Panc1 (cell line): ENCODE results near the gene ASH1L. TPM values are rescaled to one million over a fixed set of nuclear protein-coding genes. Genes with fewer than 3 reads are reported as not detected.
"Not testable (repeated sequence)": the region's sequence is repeated elsewhere in the genome, so short reads cannot be mapped to it uniquely, and the experiment has no call there.

ENCODE experiments used
- ATAC-seq: fragments of 200-7000 bp; cut with Tn5 transposase; 2 replicates; pipeline ENCODE4 v1.9.1; 2020; ENCODE audit warnings: mild to moderate bottlenecking, moderate library complexity
- BruUV-seq: library from RNA; stranded (reverse); fragments of 400-500 nt; replicated peaks from 2 replicates; lab custom pipeline; 2021; lab: Mats Ljungman, UMichigan
- CTCF ChIA-PET: fragments of 300-600 bp; sonication (Branson Sonifier 250); formaldehyde crosslinking; loops from one replicate; lab custom pipeline; 2022; ENCODE audit warnings: antibody characterized with exemption; lab: Charles Lee
- POLR2A ChIA-PET: fragments of 300-600 bp; sonication (Branson Sonifier 250); formaldehyde crosslinking; loops from one replicate; lab custom pipeline; 2022; ENCODE audit warnings: antibody characterized with exemption; lab: Charles Lee
- DNase-seq: peaks from one replicate; pipeline ENCODE4 v3.0.0-alpha.2; 2010; ENCODE audit warnings: low read depth, low spot score
- H3K27ac ChIP-seq: 2 replicates; pipeline ENCODE4 v1.5.1; 2011; ENCODE audit warnings: mild to moderate bottlenecking, low read length, inconsistent platforms
- H3K27me3 ChIP-seq: fragments of 200-500 bp; sonication (Bioruptor generic); 2 replicates; pipeline ENCODE4 v1.6.0; 2014; ENCODE audit warnings: low read length, inconsistent platforms; ENCODE audit not compliant: control insufficient read depth, insufficient read depth
- H3K36me3 ChIP-seq: fragments of 200-500 bp; sonication (Bioruptor generic); 2 replicates; pipeline ENCODE4 v1.5.1; 2014; ENCODE audit warnings: inconsistent platforms, mild to moderate bottlenecking, low read length, moderate library complexity; ENCODE audit not compliant: control insufficient read depth, insufficient read depth
- H3K4me1 ChIP-seq: 2 replicates; pipeline ENCODE4 v1.5.1; 2011; ENCODE audit warnings: inconsistent platforms, mild to moderate bottlenecking, low read length, moderate library complexity; ENCODE audit not compliant: control insufficient read depth, insufficient read depth
- H3K4me3 ChIP-seq, 2 experiments: 2 replicates each; pipeline ENCODE4 v1.5.1; 2011 to 2012; ENCODE audit warnings: low read depth in 2 of 2, low read length in 2 of 2, mild to moderate bottlenecking in 2 of 2, inconsistent platforms in 1 of 2, moderate library complexity in 1 of 2
- H3K9me3 ChIP-seq: fragments of 200-500 bp; sonication (Bioruptor generic); 2 replicates; pipeline ENCODE4 v1.5.1; 2014; ENCODE audit warnings: low read depth, mild to moderate bottlenecking, inconsistent platforms, low read length, moderate library complexity; ENCODE audit not compliant: control insufficient read depth, insufficient read depth
- CTCF ChIP-seq: fragments of 450-650 bp; IDR thresholded peaks from 2 replicates; pipeline ENCODE4 v1.5.1; 2017; ENCODE audit warnings: mild to moderate bottlenecking
- POLR2AphosphoS5 ChIP-seq: IDR thresholded peaks from 2 replicates; pipeline ENCODE4 v1.6.1; 2012; ENCODE audit warnings: mild to moderate bottlenecking, low read depth, low read length, moderate library complexity
- REST ChIP-seq, 2 experiments: IDR thresholded peaks; 2 replicates each; pipeline ENCODE4 v1.6.1; 2011 to 2012; ENCODE audit warnings: low read depth in 2 of 2, control low read depth in 1 of 2, low read length in 1 of 2, mild to moderate bottlenecking in 1 of 2, moderate library complexity in 1 of 2; ENCODE audit not compliant: insufficient read depth in 1 of 2
- SIN3A ChIP-seq: IDR thresholded peaks from 2 replicates; pipeline ENCODE4 v1.6.1; 2012; ENCODE audit warnings: low read depth, mild to moderate bottlenecking, low read length, moderate library complexity, borderline replicate concordance; ENCODE audit not compliant: insufficient read depth
- TCF7L2 ChIP-seq: IDR thresholded peaks from 2 replicates; pipeline ENCODE4 v1.6.1; 2011; ENCODE audit warnings: mild to moderate bottlenecking, low read depth, low read length, inconsistent platforms
- in situ Hi-C: cut with HindIII; loops from 2 replicates; pipeline ENCODE4 v1.10.0; 2016; ENCODE audit warnings: low sequenced_read_pairs, low pct_unique_long_range_greater_than_20kb
- intact Hi-C: fragments of 100-400 bp; cut with micrococcal nuclease; formaldehyde crosslinking; loops from one replicate; pipeline ENCODE4 v1.10.0; 2022; ENCODE audit not compliant: unreplicated experiment
- total RNA-seq: library from RNA; stranded (reverse); gene quantifications from one replicate; pipeline ENCODE4 v1.2.1, GENCODE V29; 2021; ENCODE audit not compliant: unreplicated experiment

The ASH1L gene
- total RNA-seq, 1 experiment from 2014 or later, result 40.9 TPM

GRCh38 chr1:155511385-155511784 is 51.2 kb downstream of the ASH1L start:
- H3K36me3 ChIP-seq, CTCF ChIA-PET, H3K27me3 ChIP-seq, POLR2A ChIA-PET, H3K4me1 ChIP-seq, H3K27ac ChIP-seq, in situ Hi-C loops, H3K4me3 ChIP-seq, ATAC-seq, DNase-seq, H3K9me3 ChIP-seq, BruUV-seq, intact Hi-C loops: not testable (repeated sequence)

GRCh38 chr1:155509064-155509463 is 53.5 kb downstream of the ASH1L start:
- H3K4me3 ChIP-seq, result no peak overlapping the region
- POLR2A ChIA-PET, result interaction anchor here (0.6 kb wide), 1 partner anchor 11 kb away, joined by 15 read pairs; no protein-coding TSS in a partner anchor
- in situ Hi-C loops, result no loop called here
- DNase-seq (no peak), ATAC-seq (no peak)
- H3K27me3 ChIP-seq, result no peaks in the 10 kb centered on the region
- no peaks in the 10 kb centered on the region for H3K9me3 ChIP-seq
- CTCF ChIA-PET, result no interaction called here
- intact Hi-C loops, result no loop called here
- no peaks in the 10 kb centered on the region for H3K36me3 ChIP-seq
- 0 out of 2 replicates have a peak, but pooled peaks cover 3% of the 10 kb centered on the region for H3K4me1 ChIP-seq
- H3K27ac ChIP-seq, result no peak overlapping the region
- BruUV-seq, result no TSS peak
- TF ChIP-seq REST (IDR thresholded peaks at IDR 0.05; ENCODE audit: insufficient read depth in 1 of 2, low read depth in 2 of 2, low read length in 1 of 2) (no peak), POLR2AphosphoS5 (no peak), TCF7L2 (no peak), SIN3A (no peak)

GRCh38 chr1:155507945-155508344 is 54.7 kb downstream of the ASH1L start:
- intact Hi-C loops, result no loop called here
- no TSS peak for BruUV-seq
- H3K4me3 ChIP-seq, result no peak overlapping the region
- H3K9me3 ChIP-seq, result no peaks in the 10 kb centered on the region
- POLR2A ChIA-PET, result no interaction called here
- no peak overlapping the region for H3K27ac ChIP-seq
- ATAC-seq, result no peak
- H3K27me3 ChIP-seq, result no peaks in the 10 kb centered on the region
- CTCF ChIA-PET, result no interaction called here
- TF ChIP-seq SIN3A (no peak), REST (IDR thresholded peaks at IDR 0.05; ENCODE audit: insufficient read depth in 1 of 2, low read depth in 2 of 2, low read length in 1 of 2) (no peak), CTCF (no peak), POLR2AphosphoS5 (no peak), TCF7L2 (no peak)
- in situ Hi-C loops, result no loop called here
- H3K36me3 ChIP-seq, result no peaks in the 10 kb centered on the region
- DNase-seq, result no peak
- H3K4me1 ChIP-seq, result peaks cover 3% of the 10 kb centered on the region; the same call in 1 of the 2 replicates

GRCh38 chr1:155505963-155506362 is 56.6 kb downstream of the ASH1L start:
- H3K4me3 ChIP-seq, H3K4me1 ChIP-seq, BruUV-seq, DNase-seq, in situ Hi-C loops, H3K36me3 ChIP-seq, intact Hi-C loops, ATAC-seq, H3K9me3 ChIP-seq, POLR2A ChIA-PET, H3K27me3 ChIP-seq, H3K27ac ChIP-seq: not testable (repeated sequence)
- CTCF ChIA-PET, result interaction anchor here (0.6 kb wide), 1 partner anchor 462 kb away, joined by 3 read pairs; no protein-coding TSS in a partner anchor
